MM.1S (cell line): ENCODE data around the gene RANBP10.
A peak's percentile ranks its signal among the peaks of the same experiment; 100 is the strongest.

Experiments used
- DNase-seq: peaks from one replicate; pipeline ENCODE4 v3.0.0-alpha.2; 2015
- H2AFZ ChIP-seq: fragments of 300-600 bp; sonication (generic); 2 replicates; pipeline ENCODE4 v1.6.0; 2016; ENCODE audit warnings: antibody characterized with exemption, low read length
- H3F3A ChIP-seq: fragments of 300-600 bp; sonication (generic); 2 replicates; pipeline ENCODE4 v1.6.1; 2016; ENCODE audit warnings: mild to moderate bottlenecking, antibody characterized with exemption, low read length, moderate library complexity, mixed read lengths; ENCODE audit not compliant: insufficient read depth
- H3K27ac ChIP-seq: fragments of 300-600 bp; sonication (generic); 2 replicates; pipeline ENCODE4 v1.5.1; 2016; ENCODE audit warnings: mild to moderate bottlenecking, low read length
- H3K27me3 ChIP-seq: fragments of 300-600 bp; sonication (generic); replicated peaks from 2 replicates; pipeline ENCODE4 v1.6.0; 2016; ENCODE audit warnings: low read length; ENCODE audit not compliant: insufficient read depth
- H3K36me3 ChIP-seq: fragments of 300-600 bp; sonication (generic); replicated peaks from 2 replicates; pipeline ENCODE4 v1.6.1; 2016; ENCODE audit warnings: mild to moderate bottlenecking, low read length, mixed read lengths; ENCODE audit not compliant: insufficient read depth
- H3K4me1 ChIP-seq: fragments of 300-600 bp; sonication (generic); 2 replicates; pipeline ENCODE4 v1.6.1; 2016; ENCODE audit warnings: low read length, mixed read lengths
- H3K4me2 ChIP-seq: fragments of 300-600 bp; sonication (generic); 2 replicates; pipeline ENCODE4 v1.6.0; 2016; ENCODE audit warnings: low read depth, low read length
- H3K4me3 ChIP-seq: fragments of 300-600 bp; sonication (generic); 2 replicates; pipeline ENCODE4 v1.5.1; 2016; ENCODE audit warnings: low read length, mixed read lengths
- H3K79me2 ChIP-seq: fragments of 300-600 bp; sonication (generic); 2 replicates; pipeline ENCODE4 v1.6.1; 2016; ENCODE audit warnings: mixed run types, low read length, mixed read lengths
- H3K9ac ChIP-seq: fragments of 300-600 bp; sonication (generic); 2 replicates; pipeline ENCODE4 v1.6.1; 2016; ENCODE audit warnings: low read length, mixed read lengths
- H3K9me2 ChIP-seq: fragments of 300-600 bp; sonication (generic); replicated peaks from 2 replicates; pipeline ENCODE4 v1.6.1; 2016; ENCODE audit warnings: mild to moderate bottlenecking, low read length, mixed read lengths; ENCODE audit not compliant: insufficient read depth
- H3K9me3 ChIP-seq: fragments of 300-600 bp; sonication (generic); replicated peaks from 2 replicates; pipeline ENCODE4 v1.6.1; 2016; ENCODE audit warnings: mild to moderate bottlenecking, low read length, mixed read lengths; ENCODE audit not compliant: insufficient read depth
- H4K20me1 ChIP-seq: fragments of 300-600 bp; sonication (generic); 2 replicates; pipeline ENCODE4 v1.6.1; 2016; ENCODE audit warnings: mild to moderate bottlenecking, low read length, moderate library complexity, mixed read lengths; ENCODE audit not compliant: insufficient read depth
- CTCF ChIP-seq: fragments of 300-600 bp; sonication (generic); IDR thresholded peaks from 2 replicates; pipeline ENCODE4 v1.5.1; 2016; ENCODE audit warnings: antibody characterized with exemption, low read length, mixed read lengths
- EZH2 ChIP-seq: fragments of 300-600 bp; sonication (generic); optimal IDR thresholded peaks from 2 replicates; pipeline ENCODE3; 2017; ENCODE audit warnings: low read depth, mild to moderate bottlenecking, antibody characterized with exemption, low read length, mixed read lengths
- EZH2phosphoT487 ChIP-seq: fragments of 300-600 bp; sonication (generic); IDR thresholded peaks from 2 replicates; pipeline ENCODE4 v1.6.1; 2018; ENCODE audit warnings: antibody characterized with exemption, low read length

The RANBP10 gene

GRCh38 chr16:67779256-67780014, 26.9 kb downstream of the RANBP10 start:
- Histone ChIP-seq H3K4me1 (peaks cover 10% of the 10 kb centered on the region), H3K9me3 (no peaks in the 10 kb centered on the region), H3K4me2 (no peak overlapping the region), H3K27me3 (no peaks in the 10 kb centered on the region), H3K4me3 (no peak overlapping the region), H2AFZ (no peak overlapping the region), H3K27ac (no peak overlapping the region), H3F3A (no peaks in the 10 kb centered on the region), H3K79me2 (peaks cover 44% of the 10 kb centered on the region), H3K9ac (no peak overlapping the region), H4K20me1 (no peaks in the 10 kb centered on the region), H3K9me2 (no peaks in the 10 kb centered on the region), H3K36me3 (no peaks in the 10 kb centered on the region)
- peak; percentile 32 for DNase-seq
- TF ChIP-seq CTCF (no peak), EZH2phosphoT487 (no peak), EZH2 (no peak)

- no peak for DNase-seq
Measured at GRCh38 chr16:67775273-67775672, 31.1 kb downstream of the RANBP10 start.

GRCh38 chr16:67774457-67774853, 31.9 kb downstream of the RANBP10 start:
- TF ChIP-seq EZH2phosphoT487 = no peak
- no peak for TF ChIP-seq CTCF
- TF ChIP-seq EZH2 = no peak
- no peak for DNase-seq
- Histone ChIP-seq H3K27me3 (no peaks in the 10 kb centered on the region), H3K4me2 (no peak overlapping the region), H3K9ac (no peak overlapping the region), H3K4me3 (no peak overlapping the region), H2AFZ (no peak overlapping the region), H4K20me1 (no peaks in the 10 kb centered on the region), H3K27ac (no peak overlapping the region), H3K9me3 (no peaks in the 10 kb centered on the region), H3K79me2 (peaks cover 34% of the 10 kb centered on the region), H3K36me3 (no peaks in the 10 kb centered on the region), H3F3A (no peaks in the 10 kb centered on the region), H3K9me2 (no peaks in the 10 kb centered on the region), H3K4me1 (peaks cover 3% of the 10 kb centered on the region)

More at GRCh38 chr16:67775273-67775672, 31.1 kb downstream of the RANBP10 start:
- TF ChIP-seq CTCF (no peak), EZH2 (no peak), EZH2phosphoT487 (no peak)
- Histone ChIP-seq H3K27me3 (no peaks in the 10 kb centered on the region), H3K4me1 (peaks cover 10% of the 10 kb centered on the region), H3K27ac (no peak overlapping the region), H4K20me1 (no peaks in the 10 kb centered on the region), H3F3A (no peaks in the 10 kb centered on the region), H3K9me2 (no peaks in the 10 kb centered on the region), H3K79me2 (peaks cover 40% of the 10 kb centered on the region), H3K4me3 (no peak overlapping the region), H3K4me2 (no peak overlapping the region), H3K9ac (no peak overlapping the region), H3K36me3 (no peaks in the 10 kb centered on the region), H2AFZ (no peak overlapping the region), H3K9me3 (no peaks in the 10 kb centered on the region)
